ENCODE measurements around the gene GRIP1.

DNA sequence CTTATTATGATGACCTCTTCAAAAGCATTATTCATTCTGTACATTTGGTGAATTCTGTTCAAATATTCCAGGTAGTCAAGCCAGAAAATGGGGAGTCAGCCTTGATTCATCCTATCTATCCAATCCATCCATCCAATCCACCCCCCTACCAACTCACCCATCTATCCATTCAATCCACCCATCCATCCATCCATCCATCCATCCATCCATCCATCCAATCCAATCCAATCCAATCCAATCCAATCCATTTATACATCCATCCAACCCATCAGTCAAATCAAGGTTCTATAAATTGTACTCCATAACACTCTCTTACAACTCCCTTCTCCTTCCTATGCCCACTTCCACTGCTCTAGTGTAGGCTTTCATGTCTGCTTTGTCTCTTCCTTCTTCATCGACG lies 35.8 kb upstream of the GRIP1 start:
- TF ChIP-seq POLR2A (IDR thresholded peaks at IDR 0.05; ENCODE audit: low read depth, low read length) (no peak), POLR2AphosphoS5 (IDR thresholded peaks at IDR 0.05; ENCODE audit: low read depth, low read length) (no peak)

All from GM12891 (cell line).